SK-MEL-5 (cell line): ENCODE data around the gene DIP2B. TPM values are rescaled to one million over a fixed set of nuclear protein-coding genes. Genes with fewer than 3 reads are reported as not detected.
"Not testable (repeated sequence)": the region's sequence is repeated elsewhere in the genome, so short reads cannot be mapped to it uniquely, and the experiment has no call there.

Source experiments
- DNase-seq: peaks from one replicate; pipeline ENCODE4 v3.0.0-alpha.2; 2016; ENCODE audit warnings: low read depth, low spot score
- in situ Hi-C: cut with HindIII; loops from 2 replicates; pipeline ENCODE4 v1.10.0; 2016; ENCODE audit warnings: low sequenced_read_pairs, high pct_unique_total_duplicates, low pct_unique_long_range_greater_than_20kb
- total RNA-seq: library from RNA; depleted of rRNA; stranded (reverse); fragments of >200 nt; shearing (Covaris generic); gene quantifications from 2 replicates; pipeline ENCODE4 v1.2.3, GENCODE V29; 2014

DIP2B gene
- total RNA-seq, 1 experiment from 2014 or later: 49.0 TPM

- in situ Hi-C loops: no loop called here
- DNase-seq: no peak
These were observed 33.4 kb downstream of the DIP2B start for GRCh38 chr12:50538182-50538581.

- in situ Hi-C loops: no loop called here
- no peak for DNase-seq
These were observed 36.4 kb downstream of the DIP2B start for GRCh38 chr12:50541139-50541538.

- in situ Hi-C loops: no loop called here
- DNase-seq: peak; percentile 51
These were observed 37.7 kb downstream of the DIP2B start for GRCh38 chr12:50542448-50542847.

DNA sequence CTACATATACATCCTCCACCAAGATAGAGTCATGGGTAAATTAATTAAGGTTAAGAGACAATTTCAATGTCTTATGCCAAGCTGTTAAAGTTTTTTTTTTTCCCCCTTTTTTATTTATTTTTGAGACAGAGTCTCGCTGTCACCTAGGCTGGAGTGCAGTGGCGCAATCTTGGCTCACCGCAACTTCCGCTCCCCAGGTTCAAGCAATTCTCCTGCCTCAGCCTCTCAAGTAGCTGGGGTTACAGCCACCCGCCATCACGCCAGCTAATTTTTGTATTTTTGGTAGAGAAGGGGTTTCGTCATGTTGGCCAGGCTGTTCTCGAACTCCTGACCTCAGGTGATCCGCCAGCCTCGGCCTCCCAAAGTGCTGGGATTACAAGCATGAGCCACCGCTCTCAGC is 38.4 kb downstream of the DIP2B start:
- in situ Hi-C loops, DNase-seq: not testable (repeated sequence)

- DNase-seq: no peak
- in situ Hi-C loops: no loop called here
These were observed 40.4 kb downstream of the DIP2B start for GRCh38 chr12:50545213-50545612.

DNA sequence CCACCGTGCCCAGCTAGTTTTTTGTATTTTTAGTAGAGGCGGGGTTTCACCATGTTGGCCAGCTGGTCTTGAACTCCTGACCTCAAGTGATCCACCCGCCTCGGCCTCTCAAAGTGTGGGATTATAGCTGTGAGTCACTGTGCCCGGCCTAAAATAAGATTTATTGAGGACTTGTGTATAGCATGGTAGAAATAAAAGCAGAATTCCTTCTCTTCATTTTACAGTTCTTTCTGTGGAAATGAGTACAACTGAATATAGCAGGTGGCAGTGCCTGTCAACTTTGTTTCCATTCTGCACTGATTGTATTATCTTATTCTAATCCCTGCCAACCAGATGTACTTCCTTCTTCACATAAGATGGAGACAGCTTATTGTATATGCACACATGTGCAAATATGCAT is 41.0 kb downstream of the DIP2B start:
- in situ Hi-C loops: no loop called here
- no peak for DNase-seq

- no peak for DNase-seq
- in situ Hi-C loops: no loop called here
These were observed 41.9 kb downstream of the DIP2B start for GRCh38 chr12:50546441-50547318.

DNA sequence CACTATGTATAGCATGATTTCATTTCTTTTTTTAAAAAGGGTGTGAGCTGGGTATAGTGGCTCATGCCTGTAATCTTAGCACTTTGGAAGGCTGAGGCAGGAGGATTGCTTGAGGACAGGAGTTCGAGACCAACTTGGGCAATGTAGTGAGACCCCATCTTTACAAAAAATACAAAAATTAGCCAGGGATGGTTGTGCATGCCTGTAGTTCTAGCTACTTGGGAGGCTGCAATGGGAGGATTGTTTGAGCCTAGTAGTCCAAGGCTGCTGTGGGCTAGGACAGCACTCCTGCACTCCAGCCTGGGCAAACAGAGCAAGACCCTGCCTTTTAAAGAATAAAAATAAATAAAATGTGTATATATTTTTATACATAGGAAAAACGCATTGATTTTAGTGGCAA is 43.0 kb downstream of the DIP2B start:
- in situ Hi-C loops: no loop called here
- no peak for DNase-seq

DNA sequence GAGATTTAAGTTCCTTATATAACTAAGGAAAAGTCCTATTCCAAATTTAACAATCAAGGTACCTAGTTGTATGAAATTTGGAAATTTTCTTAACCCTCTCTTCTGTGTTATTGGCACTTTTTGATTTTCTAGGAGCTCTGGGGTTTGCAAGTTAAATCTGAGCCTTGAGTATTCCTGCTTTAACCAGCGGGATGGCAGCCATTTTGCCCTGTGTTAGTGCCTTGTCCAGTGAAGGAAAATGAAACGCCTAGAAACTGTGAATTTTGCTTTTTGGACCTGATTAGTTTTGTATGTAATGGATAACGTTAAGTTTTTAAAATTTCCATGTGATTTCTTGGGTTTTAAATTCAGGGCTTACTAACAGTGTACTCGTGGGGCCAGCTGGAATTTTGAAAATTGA is 45.1 kb downstream of the DIP2B start:
- in situ Hi-C loops: no loop called here
- no peak for DNase-seq

DNA sequence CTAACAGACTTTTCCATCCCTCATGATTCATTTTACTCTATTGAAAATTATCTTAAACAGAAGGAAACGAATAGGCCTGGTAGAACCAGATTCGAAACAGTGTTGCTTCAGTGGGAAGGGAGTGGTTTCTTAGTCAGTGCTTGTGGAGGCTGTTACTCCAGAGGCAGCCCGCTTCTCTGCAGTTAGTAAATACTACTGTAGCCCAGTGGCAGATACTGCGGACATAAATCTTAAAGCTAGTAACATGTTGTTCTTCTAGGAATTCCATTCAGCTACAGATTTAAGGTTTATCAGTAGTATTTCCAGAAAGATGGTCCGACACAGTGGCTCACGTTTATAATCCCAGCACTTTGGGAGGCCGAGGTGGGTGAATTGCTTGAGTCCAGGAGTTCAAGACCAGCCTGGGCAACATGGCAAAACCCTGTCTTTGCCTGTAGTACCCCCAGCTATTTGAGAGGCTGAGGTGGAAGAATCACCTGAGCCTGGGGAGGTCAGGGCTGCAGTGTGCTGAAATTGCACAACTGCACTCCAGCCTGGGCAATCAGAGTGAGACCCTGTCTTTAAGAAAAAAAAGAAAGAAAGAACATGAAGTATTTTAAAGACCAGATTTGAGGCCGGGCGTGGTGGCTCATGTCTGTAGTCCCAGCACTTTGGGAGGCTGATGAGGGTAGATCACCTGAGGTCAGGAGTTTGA is 45.9 kb downstream of the DIP2B start:
- no peak for DNase-seq
- in situ Hi-C loops: no loop called here

DNA sequence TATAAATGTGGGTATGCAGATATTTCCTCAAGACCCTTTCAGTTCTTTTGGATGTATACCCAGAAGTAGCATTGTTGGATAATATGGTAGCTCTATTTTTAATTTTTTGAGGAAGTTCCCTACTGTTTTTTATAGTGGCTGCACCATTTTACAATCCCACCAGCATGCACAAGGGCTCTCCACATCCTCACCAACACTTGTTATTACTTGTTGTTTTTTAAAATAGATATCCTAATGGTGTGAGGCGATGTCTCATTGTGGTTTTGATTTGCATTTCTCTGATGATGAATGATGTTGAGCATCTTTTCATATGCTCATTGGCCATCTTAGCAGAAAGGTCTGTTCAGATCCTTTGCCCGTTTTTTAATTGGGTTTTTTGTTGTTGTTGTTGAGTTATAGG is 47.1 kb downstream of the DIP2B start:
- DNase-seq: no peak

GRCh38 chr12:50554651-50555050 is 49.9 kb downstream of the DIP2B start:
- in situ Hi-C loops: no loop called here
- no peak for DNase-seq

More for the DNA sequence above, 47.1 kb downstream of the DIP2B start:
- in situ Hi-C loops: no loop called here

DNA sequence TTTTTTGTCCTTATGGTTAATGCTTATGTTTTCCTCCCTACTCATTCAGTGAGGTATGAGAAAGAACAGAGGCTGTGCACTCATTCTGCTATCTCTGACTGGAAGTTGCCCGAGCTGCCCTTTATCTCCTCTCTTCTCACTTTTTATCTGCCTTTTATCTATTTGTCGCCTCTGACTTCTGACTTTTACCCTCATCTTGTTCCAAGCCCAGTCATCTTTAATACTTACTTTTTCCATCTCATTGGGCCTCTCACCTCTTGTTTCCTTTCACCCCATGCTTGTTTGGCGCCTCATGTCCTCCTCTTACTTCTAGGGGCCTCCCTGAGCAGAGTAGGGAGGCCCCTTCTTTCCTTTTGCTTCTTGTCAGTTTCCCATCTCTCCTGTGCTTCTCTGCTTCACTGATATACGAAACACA is 50.7 kb downstream of the DIP2B start:
- in situ Hi-C loops: no loop called here
- no peak for DNase-seq

DNA sequence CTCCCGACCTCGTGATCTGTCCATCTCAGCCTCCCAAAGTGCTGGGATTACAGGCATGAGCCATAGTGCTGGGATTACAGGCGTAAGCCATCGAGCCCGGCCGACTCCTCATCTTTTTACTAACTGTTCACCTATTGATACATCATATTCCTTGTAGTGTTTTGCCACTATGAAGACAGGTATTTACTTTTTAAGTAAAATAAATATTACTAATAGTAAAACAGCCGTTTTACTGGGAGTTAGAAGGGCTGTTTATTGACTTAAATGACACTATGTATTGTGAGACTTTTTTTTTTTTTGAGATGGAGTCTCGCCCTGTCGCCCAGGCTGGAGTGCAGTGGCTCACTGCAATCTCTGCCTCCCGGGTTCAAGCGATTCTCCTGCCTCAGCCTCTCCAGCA is 51.5 kb downstream of the DIP2B start:
- in situ Hi-C loops: no loop called here

GRCh38 chr12:50556796-50557195 is 52.0 kb downstream of the DIP2B start:
- in situ Hi-C loops, DNase-seq: not testable (repeated sequence)

More for the DNA sequence above, 51.5 kb downstream of the DIP2B start:
- no peak for DNase-seq

DNA sequence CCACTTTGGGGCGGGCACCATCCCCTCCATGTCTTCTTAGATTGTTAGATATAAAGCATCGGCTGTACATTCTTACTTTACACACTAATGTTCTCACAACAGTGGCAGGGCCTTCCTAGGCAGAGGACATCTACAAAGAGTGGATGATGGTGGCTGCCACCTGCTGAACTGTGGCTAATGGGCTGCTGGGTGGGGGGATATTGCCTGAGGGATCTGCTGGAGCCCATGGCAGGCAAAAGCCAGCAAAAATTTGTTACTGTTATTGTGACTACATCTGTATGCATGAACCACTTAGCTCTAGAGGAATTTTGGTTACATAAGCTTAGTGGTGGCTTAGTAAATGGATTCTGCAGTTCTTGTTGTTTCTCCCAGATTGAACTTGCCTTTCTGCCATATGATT is 52.6 kb downstream of the DIP2B start:
- in situ Hi-C loops: no loop called here

DNA sequence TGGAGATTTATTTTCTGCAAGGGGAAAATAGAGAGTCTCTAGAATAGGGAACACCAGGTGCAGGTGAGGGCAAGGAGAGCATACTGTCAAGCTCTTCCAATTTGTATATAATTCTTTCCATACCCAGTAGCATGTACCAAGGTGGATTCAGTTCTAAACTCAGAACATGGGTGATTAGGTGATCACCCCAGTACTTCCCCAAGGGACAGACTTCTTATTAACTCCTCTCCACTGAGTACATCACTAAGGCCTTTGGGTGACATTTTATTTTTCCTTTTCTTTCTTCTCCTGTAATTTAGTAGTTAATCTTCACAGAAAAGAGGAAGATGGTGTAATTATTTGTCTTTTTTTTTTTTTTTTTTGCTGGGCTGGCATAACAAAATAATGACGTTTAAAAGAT is 54.2 kb downstream of the DIP2B start:
- in situ Hi-C loops: no loop called here
- no peak for DNase-seq

More for the DNA sequence above, 52.6 kb downstream of the DIP2B start:
- no peak for DNase-seq

- no peak for DNase-seq
- in situ Hi-C loops: no loop called here
These were observed 58.0 kb downstream of the DIP2B start for GRCh38 chr12:50562520-50563433.
